Cardiac muscle cell (in vitro differentiated cells and primary cell): ENCODE results near the gene POMT2. TPM values are rescaled to one million over a fixed set of nuclear protein-coding genes. Genes with fewer than 3 reads are reported as not detected.

Experiments
- DNase-seq, 2 donors: peaks; one replicate each; pipeline versions ENCODE4 v3.0.0 to v3.0.0-alpha.2; 2010 to 2017; ENCODE audit warnings: low read depth in 1 of 2, low spot score in 1 of 2
- H3K27ac ChIP-seq: fragments of 200-600 bp; sonication (generic); 2 replicates; pipeline ENCODE4 v1.5.1; 2016
- H3K27me3 ChIP-seq: fragments of 200-600 bp; sonication (generic); 2 replicates; pipeline ENCODE4 v1.6.0; 2016; ENCODE audit warnings: control low read depth
- H3K36me3 ChIP-seq: fragments of 200-600 bp; sonication (generic); 2 replicates; pipeline ENCODE4 v1.5.1; 2016; ENCODE audit warnings: control low read depth
- H3K4me1 ChIP-seq: fragments of 200-600 bp; sonication (generic); 2 replicates; pipeline ENCODE4 v1.8.1; 2017; ENCODE audit warnings: low read depth, mild to moderate bottlenecking, mixed run types
- H3K4me3 ChIP-seq: fragments of 200-600 bp; sonication (generic); 2 replicates; pipeline ENCODE4 v1.5.1; 2016; ENCODE audit warnings: mild to moderate bottlenecking
- H3K9me3 ChIP-seq: fragments of 200-600 bp; sonication (generic); 2 replicates; pipeline ENCODE4 v1.5.1; 2017; ENCODE audit warnings: low read depth, mild to moderate bottlenecking, control low read depth
- CTCF ChIP-seq: IDR thresholded peaks from 2 replicates; pipeline ENCODE4 v1.5.1; 2012; ENCODE audit warnings: low read depth, mild to moderate bottlenecking, low read length
- polyA plus RNA-seq: library from polyadenylated mRNA; unstranded; fragments of >200 nt; fragmentation: Nextera tagmentation; extraction: Ambion mirVana; gene quantifications from 2 replicates; pipeline ENCODE4 v1.2.1, GENCODE V29; 2016
- total RNA-seq: library from RNA; depleted of rRNA; stranded (reverse); fragments of >200 nt; gene quantifications from 2 replicates; pipeline ENCODE4 v1.2.3, GENCODE V29; 2016

POMT2 gene
- total and polyA plus RNA-seq, 2 experiments from 2014 or later, result 29.2 to 40.8 TPM

GRCh38 chr14:77260199-77260598 is 60.5 kb downstream of the POMT2 start:
- no peak for DNase-seq
- no peak for TF ChIP-seq CTCF
- no peaks in the 10 kb centered on the region for H3K36me3 ChIP-seq
- H3K9me3 ChIP-seq, result no peaks in the 10 kb centered on the region
- no peak overlapping the region for H3K27ac ChIP-seq
- peaks cover 4% of the 10 kb centered on the region for H3K27me3 ChIP-seq
- no peaks in the 10 kb centered on the region for H3K4me1 ChIP-seq
- no peak overlapping the region for H3K4me3 ChIP-seq

DNA sequence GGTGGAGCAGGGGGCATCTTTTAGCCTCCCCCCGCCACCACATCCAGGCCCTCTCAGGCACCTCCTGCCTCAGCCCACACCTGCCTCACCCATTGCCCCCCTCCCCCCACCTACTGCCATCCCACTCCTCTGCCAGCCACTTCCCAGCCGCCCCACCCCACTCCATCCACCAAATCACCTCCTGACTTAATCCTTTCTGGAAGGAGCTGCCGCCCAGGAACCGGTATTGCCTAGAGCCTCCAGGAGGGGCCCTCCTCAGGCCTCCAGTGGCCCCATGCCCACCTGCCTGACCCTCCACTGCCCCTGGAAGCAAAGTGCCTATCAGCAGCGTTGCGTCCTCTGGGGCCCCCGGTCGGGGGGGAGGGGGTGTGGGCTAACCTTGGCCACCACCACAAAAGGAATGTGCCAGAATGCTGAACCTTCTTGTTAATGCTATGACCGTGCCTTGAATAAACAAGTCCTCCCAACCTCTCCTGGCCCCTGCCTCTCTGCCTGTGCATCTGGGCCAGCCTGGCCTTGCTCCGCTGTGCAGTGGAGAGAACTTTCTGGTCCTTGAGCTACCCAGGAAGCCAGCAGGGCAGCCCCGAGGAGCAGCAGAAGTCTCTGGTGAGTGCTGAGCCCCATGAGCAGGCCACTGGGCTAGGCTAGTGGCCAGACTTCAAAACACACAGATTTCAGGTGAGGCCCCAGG is 61.5 kb downstream of the POMT2 start:
- Histone ChIP-seq H3K27ac (no peak overlapping the region), H3K27me3 (peaks cover 4% of the 10 kb centered on the region), H3K4me1 (no peaks in the 10 kb centered on the region), H3K36me3 (no peaks in the 10 kb centered on the region), H3K9me3 (no peaks in the 10 kb centered on the region), H3K4me3 (no peak overlapping the region)
- no peak for DNase-seq
- no peak for TF ChIP-seq CTCF

- Histone ChIP-seq H3K9me3 (no peaks in the 10 kb centered on the region), H3K27ac (no peak overlapping the region), H3K27me3 (peaks cover 4% of the 10 kb centered on the region), H3K36me3 (no peaks in the 10 kb centered on the region), H3K4me1 (no peaks in the 10 kb centered on the region), H3K4me3 (no peak overlapping the region)
- DNase-seq, result no peak
- TF ChIP-seq CTCF, result no peak
Measured at GRCh38 chr14:77258566-77258965, 62.1 kb downstream of the POMT2 start.

GRCh38 chr14:77257700-77258099 is 63.0 kb downstream of the POMT2 start:
- no peak overlapping the region for H3K4me3 ChIP-seq
- H3K4me1 ChIP-seq, result no peaks in the 10 kb centered on the region
- no peak for DNase-seq
- TF ChIP-seq CTCF, result no peak
- H3K27ac ChIP-seq, result no peak overlapping the region
- no peaks in the 10 kb centered on the region for H3K27me3 ChIP-seq
- no peaks in the 10 kb centered on the region for H3K36me3 ChIP-seq
- no peaks in the 10 kb centered on the region for H3K9me3 ChIP-seq

- H3K27me3 ChIP-seq, result no peaks in the 10 kb centered on the region
- TF ChIP-seq CTCF, result no peak
- no peaks in the 10 kb centered on the region for H3K36me3 ChIP-seq
Measured at GRCh38 chr14:77256694-77257093, 64.0 kb downstream of the POMT2 start.

More at GRCh38 chr14:77256694-77257093, 64.0 kb downstream of the POMT2 start:
- H3K4me3 ChIP-seq, result no peak overlapping the region
- H3K4me1 ChIP-seq, result no peaks in the 10 kb centered on the region
- no peak overlapping the region for H3K27ac ChIP-seq
- no peaks in the 10 kb centered on the region for H3K9me3 ChIP-seq
- no peak for DNase-seq
